Measurements from ENCODE around the gene GPR6.

DNA sequence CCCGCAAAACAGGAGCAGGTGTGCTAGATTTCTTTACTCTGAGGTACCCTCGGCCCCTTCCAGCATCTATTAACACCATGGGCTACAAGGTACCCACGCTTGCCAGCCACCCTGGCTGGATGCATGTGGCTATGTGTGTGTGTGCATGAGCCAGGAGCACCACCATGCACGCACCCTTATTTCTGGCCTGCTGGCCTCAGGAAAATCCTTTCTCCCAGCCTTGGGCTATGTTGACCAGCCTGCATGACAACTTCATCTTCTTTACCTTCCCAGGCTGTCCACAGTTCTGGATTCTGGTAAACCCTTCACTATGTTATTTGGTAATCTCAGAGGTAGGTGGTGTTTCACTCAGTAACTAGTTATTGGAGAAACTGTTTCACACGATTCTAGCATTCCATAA lies 40.4 kb downstream of the GPR6 start:
- TF ChIP-seq, protein P1, sequence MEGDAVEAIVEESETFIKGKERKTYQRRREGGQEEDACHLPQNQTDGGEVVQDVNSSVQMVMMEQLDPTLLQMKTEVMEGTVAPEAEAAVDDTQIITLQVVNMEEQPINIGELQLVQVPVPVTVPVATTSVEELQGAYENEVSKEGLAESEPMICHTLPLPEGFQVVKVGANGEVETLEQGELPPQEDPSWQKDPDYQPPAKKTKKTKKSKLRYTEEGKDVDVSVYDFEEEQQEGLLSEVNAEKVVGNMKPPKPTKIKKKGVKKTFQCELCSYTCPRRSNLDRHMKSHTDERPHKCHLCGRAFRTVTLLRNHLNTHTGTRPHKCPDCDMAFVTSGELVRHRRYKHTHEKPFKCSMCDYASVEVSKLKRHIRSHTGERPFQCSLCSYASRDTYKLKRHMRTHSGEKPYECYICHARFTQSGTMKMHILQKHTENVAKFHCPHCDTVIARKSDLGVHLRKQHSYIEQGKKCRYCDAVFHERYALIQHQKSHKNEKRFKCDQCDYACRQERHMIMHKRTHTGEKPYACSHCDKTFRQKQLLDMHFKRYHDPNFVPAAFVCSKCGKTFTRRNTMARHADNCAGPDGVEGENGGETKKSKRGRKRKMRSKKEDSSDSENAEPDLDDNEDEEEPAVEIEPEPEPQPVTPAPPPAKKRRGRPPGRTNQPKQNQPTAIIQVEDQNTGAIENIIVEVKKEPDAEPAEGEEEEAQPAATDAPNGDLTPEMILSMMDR (IDR thresholded peaks at IDR 0.05), result no peak
- TF ChIP-seq POLR2A (IDR thresholded peaks at IDR 0.05), result no peak

All from right lobe of liver (tissue), 4 donors.